ENCODE data around the gene NLRC5.
"Not testable (repeated sequence)": the region's sequence is repeated elsewhere in the genome, so short reads cannot be mapped to it uniquely, and the experiment has no call there.

NLRC5 gene

GRCh38 chr16:57083485-57084126, 94.2 kb downstream of the NLRC5 start:
- DNase-seq: no peak

DNA sequence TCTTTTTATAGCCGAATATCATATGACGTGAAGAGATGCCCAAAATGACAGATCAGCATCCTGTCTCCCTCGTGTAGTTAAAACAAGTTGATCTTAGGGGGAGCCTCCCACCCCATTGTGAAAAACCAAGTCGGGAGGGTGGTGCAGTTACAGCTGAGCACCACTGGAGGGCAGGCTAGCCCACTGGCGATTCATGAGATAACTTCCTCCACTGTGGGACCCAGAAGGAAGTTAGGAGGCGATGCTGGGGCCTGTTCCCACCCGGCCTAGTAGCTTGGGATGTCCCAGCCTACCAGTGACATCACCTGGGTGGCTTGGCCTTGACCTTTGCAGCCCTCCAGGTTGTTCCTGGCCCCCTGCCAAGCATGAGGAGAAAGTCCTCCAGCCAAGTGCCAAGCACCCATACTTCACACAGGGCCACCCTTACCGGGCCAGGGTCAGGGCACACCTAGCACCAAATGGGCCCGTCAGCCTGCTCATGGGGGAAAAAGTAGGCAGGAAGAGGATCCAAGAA, 95.0 kb downstream of the NLRC5 start:
- DNase-seq: peak; percentile 58

DNA sequence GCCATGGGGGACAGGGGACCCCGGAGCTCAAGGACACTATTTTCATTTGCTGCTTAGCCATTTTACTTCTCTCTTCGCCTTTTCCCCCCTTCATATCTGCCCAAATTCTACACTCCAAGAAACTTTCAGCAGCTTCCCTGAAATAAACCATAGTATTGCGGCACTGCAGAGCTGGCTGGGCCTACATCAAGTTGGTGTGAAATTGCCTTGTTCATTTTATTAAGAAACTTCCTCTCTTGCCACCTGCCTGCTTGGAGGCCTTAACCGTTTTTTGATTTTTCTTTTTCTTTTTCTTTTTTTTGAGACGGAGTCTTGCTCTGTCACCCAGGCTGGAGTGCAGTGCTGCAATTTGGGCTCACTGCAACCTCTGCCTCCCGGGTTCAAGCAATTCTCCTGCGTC, 95.6 kb downstream of the NLRC5 start:
- no peak for DNase-seq

DNA sequence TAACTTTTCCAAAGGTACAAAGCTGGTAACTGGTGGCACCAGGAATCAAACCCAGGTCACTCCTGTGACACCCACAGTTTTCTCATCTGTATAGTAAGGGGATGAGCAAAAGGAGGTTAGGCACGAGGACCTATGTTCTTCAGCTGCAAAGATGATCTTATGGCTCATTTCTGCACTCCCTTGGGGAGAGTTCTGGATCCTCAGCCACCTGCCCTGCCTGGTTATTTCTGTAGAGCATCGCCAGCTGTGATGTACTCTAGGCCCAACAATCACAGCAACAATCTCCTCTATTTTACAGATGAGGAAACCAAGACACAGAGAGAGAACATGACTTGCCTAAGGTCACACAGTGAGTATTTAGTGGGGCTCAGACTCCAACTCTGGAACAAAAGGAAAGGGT, 97.6 kb downstream of the NLRC5 start:
- DNase-seq: no peak

DNA sequence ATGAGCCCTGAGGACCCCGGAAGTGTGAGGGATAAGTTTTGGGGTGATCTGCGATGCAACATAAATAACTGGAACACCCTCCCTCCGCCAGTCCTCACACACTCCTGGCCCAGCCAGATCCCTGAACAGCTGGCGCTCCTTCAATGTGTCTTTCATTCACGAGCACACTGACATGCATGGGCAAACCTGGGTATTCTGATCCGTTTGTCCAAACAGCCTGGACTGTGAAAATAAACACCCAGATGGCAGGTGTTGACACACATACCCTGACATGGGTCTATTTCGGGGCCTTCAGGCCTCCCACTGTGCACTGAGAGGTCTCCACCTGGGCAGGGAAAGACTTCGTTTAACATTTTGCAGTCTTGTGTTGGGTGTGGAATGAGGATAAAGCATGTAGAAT, 100.0 kb downstream of the NLRC5 start:
- DNase-seq: no peak

- no peak for DNase-seq
These were observed 102.0 kb downstream of the NLRC5 start for GRCh38 chr16:57091200-57091974.

DNA sequence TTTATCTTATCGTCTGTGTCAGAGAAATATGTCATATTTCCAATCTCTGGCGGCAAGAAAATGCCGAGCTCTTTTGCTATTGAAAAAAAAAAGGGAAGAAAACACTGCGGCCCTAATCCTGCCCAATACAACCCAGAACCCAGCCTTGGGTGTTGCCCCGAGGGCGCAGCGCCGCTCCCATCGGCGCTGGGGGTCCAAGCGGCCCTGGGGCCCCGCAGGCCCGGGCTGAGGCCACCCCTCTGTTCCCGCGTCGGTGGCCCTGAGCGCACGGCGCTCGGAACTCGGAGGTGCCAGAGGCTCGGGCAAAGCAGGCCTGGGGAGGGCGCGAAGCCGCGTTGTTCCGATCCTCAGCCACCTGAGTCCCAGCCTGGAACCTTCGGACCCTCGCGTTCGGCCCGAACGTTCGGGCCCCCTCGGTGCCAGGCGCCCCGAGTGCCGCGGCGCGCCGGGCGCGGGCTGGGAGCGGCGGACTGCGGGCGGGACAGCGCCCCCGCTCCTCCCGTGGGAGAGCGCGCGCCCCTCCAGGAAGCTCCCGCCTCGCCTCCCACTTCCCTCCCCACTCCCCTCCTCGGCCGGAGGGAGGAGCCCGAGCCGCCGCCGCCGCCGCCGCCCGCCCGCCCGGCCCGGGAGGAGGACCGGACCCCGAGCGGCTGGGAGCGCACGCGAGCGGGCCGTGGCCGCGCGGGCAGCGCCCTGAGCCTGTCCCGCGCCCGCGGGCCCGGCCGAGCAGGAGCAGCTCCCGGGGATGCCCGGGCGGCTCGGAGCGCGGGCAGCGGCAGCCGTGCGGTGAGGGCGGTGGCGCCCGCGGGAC, 102.8 kb downstream of the NLRC5 start, which contains the start of gene CPNE2:
TSS of gene CPNE2 (plus strand) at position 609 of the 811 bp plus-strand sequence. CDS start 18,160 bp downstream, outside the sequence.
- no peak for DNase-seq

DNA sequence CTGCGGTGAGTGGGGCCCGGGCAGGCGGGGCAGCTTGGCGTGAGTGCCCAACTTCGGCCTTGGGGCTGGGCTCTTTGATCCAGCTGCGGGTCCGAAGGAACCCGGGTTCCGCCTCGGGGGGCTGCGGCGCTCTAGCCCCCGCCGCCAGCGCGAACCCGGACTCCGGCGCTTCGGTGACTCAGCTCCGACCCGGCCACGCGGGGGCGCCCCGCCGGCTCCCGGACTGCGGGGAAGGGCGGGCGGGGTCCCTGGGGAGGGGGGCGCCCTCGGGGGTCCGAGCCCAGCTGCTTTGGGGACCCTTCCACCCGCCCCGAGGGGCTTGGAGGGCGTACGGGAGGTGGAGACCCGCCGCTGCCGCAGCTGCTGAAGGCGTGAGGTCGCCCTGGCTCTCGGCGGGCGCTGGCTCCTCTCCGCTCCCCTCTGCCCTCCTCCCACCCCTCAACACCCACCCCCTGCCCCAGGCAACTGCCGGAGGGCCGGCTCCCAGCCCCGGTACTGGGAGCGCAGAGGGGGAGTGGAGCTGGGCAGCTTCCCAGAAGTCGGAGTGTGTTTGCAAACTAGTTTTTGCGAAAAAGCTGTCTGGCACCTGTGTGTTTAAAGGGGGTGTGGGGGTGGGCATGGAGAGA, 103.5 kb downstream of the NLRC5 start:
- peak; percentile 42 for DNase-seq

DNA sequence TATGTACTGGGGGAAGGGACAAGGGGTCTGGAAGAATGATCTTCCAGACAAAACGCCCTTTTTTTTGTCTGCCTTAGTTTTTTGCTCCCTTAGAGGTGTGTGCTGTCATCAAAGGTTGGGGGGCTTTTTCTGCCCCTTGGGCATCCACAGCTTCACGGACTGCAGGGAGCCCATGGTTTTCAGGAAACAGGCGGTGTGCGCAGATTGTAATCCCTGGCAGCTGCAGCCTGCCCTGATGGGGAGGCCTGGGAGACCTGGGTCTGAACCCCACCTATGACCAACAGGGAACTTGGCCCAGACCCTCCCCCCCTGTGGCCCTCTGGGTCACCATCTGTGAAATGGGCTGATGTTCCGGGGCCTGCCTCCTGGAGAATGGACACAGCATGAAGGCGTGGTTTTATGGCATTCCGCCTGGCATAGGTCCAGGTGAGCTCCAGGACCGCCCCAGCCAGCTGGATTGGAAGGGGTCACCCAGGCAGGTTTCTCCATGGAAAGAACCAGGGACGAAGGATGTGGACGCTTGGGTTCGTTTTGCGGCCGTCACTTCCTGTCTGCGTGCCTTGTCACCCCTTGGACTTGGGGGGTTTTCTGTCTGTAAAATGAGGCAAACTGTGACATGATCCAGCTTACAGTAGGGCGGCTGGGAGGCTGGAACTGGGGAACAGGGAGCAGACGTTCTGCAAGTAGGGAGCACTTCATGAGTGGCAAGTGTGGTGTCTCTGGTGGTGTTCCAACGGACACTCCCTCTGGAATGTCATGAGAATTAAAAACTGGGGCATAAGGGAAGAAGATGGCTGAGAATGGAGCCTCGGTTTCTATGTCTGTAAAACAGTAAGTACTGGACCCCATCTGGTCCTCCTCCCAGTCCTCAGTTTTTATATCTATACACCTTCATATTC, 104.6 kb downstream of the NLRC5 start:
- DNase-seq: no peak

GRCh38 chr16:57094911-57095310, 105.6 kb downstream of the NLRC5 start:
- no peak for DNase-seq

GRCh38 chr16:57096192-57096591, 106.8 kb downstream of the NLRC5 start:
- no peak for DNase-seq

- DNase-seq: no peak
These were observed 107.4 kb downstream of the NLRC5 start for GRCh38 chr16:57096793-57097192.

- DNase-seq: no peak
These were observed 109.0 kb downstream of the NLRC5 start for GRCh38 chr16:57098188-57098841.

DNA sequence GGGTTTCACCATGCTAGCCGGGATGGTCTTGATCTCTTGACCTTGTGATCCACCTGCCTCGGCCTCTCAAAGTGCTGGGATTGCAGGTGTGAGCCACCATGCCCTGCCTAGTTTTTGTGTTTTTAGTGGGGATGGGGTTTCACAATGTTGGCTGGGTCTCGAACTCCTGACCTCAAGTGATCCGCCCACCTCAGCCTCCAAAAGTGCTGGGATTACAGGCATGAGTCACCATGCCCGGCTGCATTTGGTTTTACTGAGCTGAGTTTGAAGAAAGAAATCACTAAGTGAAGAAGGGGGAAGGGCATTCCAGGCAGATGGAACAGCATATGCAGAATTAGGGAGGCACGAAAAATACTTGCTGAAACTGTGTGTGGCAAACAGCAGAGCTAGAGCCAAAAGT, 110.6 kb downstream of the NLRC5 start:
- DNase-seq: not testable (repeated sequence)

DNA sequence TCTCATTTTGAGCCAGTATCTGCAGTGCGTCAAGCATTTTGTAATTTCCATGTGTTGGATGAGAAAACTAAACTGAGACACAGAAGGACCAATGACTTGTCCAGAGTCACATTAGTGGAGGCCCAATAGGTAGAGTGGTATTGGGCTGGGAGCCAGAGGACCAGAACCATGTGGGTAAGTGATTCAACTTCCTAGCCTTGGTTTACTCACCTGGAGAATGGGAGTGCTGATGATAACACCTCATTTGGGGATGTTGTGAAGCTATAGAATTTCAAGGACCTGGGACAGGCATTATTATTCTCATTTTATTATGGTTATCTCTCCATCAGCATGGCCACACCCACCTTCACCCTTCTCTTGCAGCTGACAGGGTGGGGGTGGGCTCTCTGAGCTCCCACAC, 111.1 kb downstream of the NLRC5 start:
- DNase-seq: no peak

DNA sequence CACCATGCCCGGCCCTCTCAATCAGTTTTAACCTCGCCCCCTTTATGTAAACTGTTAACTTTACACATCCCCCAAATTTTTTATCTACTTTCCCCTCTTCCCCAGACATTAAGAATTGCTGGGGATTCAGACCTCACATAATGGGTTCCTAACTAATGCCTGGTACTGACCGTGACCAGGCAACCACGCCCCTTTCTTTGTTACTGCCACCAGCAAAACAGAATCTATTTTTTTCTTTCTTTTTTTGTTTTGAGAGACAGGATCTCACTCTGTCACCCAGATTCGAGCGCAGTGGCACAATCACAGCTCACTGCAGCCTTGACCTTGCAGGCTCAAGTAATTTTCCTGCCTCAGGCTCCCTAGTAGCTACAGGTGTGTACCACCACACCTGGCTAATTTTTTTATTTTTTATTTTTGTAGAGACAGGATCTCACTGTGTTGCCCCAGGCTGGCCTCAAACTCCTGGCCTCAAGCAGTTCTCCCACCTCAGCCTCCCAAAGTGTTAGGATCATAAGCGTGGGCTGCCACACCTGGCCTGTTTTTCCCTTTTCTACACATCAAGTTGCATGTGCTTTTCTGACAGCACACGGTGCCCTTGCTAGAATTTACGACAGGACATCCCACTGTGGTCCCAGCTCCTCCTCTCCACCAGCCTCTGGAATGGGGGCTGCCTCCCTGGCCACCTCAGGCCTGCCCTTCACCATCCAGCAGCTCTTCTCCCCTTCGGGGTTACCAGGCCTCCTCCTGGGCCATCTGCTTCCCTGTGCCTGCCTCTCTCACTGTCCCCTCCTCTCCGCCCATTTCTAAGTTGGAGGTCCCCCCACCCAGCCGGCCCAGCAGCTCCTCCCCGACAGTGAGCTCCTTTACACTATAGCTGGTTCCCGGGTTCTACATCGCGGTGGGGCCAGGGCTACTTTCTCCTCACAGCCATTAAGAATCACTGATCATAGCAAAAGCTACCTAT, 113.8 kb downstream of the NLRC5 start:
- no peak for DNase-seq

- no peak for DNase-seq
These were observed 115.3 kb downstream of the NLRC5 start for GRCh38 chr16:57104706-57105105.

- no peak for DNase-seq
These were observed 115.8 kb downstream of the NLRC5 start for GRCh38 chr16:57105184-57105583.

DNA sequence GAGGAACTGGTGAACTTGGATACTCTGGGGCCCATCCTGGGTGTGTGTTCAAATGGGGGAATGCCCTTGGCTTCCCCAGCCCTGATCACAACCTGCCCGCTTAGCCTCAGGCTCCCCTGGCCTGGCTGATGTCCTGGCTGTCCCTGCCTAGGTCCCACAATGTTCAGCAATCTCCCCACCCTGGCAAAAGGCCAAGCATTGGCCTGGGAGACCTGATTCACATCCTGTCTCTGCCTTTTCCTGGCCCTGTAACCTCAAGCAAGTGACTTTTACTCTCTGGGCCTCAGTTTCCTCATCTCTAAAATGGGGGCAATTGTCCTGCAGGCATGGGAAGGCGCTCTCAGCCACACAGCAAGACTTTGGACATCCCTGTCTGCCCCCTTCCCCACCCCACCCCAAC, 117.4 kb downstream of the NLRC5 start:
- DNase-seq: no peak

GRCh38 chr16:57107321-57107922, 118.1 kb downstream of the NLRC5 start:
- DNase-seq: no peak
